Erythroblast (primary cell): ENCODE results near the gene PPP1R13B.
"Not testable (repeated sequence)": the region's sequence is repeated elsewhere in the genome, so short reads cannot be mapped to it uniquely, and the experiment has no call there.

ENCODE experiments used
- DNase-seq, 2 experiments: peaks; one replicate each; lab custom pipeline; 2025; lab: John Stamatoyannopoulos, UW
- GATA1 ChIP-seq: IDR thresholded peaks from 2 replicates; pipeline ENCODE4 v1.6.1; 2011; ENCODE audit warnings: low read depth, mild to moderate bottlenecking, control low read depth, low read length, moderate library complexity
- POLR2A ChIP-seq: IDR thresholded peaks from 2 replicates; pipeline ENCODE4 v1.6.1; 2011; ENCODE audit warnings: mild to moderate bottlenecking, low read length

The PPP1R13B gene

GRCh38 chr14:103699901-103700752, 147.2 kb downstream of the PPP1R13B start:
- DNase-seq = no peak
- TF ChIP-seq POLR2A (no peak), GATA1 (no peak)

GRCh38 chr14:103699261-103699661, 148.1 kb downstream of the PPP1R13B start:
- DNase-seq = no peak
- TF ChIP-seq GATA1 (no peak), POLR2A (no peak)

- DNase-seq = no peak
- TF ChIP-seq GATA1 = no peak
- no peak for TF ChIP-seq POLR2A
These were observed 148.8 kb downstream of the PPP1R13B start for GRCh38 chr14:103698380-103699260.

GRCh38 chr14:103697603-103698379, 149.6 kb downstream of the PPP1R13B start:
- no peak for TF ChIP-seq POLR2A
- no peak for TF ChIP-seq GATA1
- DNase-seq = no peak

GRCh38 chr14:103697206-103697602, 150.2 kb downstream of the PPP1R13B start:
- TF ChIP-seq GATA1 (no peak), POLR2A (no peak)
- no peak for DNase-seq

- DNase-seq = no peak
- TF ChIP-seq POLR2A (no peak), GATA1 (no peak)
These were observed 150.8 kb downstream of the PPP1R13B start for GRCh38 chr14:103696466-103697071.

GRCh38 chr14:103696070-103696402, 151.3 kb downstream of the PPP1R13B start:
- TF ChIP-seq POLR2A (no peak), GATA1 (no peak)

GRCh38 chr14:103695296-103696069, 151.9 kb downstream of the PPP1R13B start:
- DNase-seq = no peak
- TF ChIP-seq POLR2A (no peak), GATA1 (no peak)

More at GRCh38 chr14:103696070-103696402, 151.3 kb downstream of the PPP1R13B start:
- DNase-seq = no peak

GRCh38 chr14:103694572-103695026, 152.8 kb downstream of the PPP1R13B start:
- TF ChIP-seq POLR2A (no peak), GATA1 (no peak)
- DNase-seq = no peak

- DNase-seq = no peak
- no peak for TF ChIP-seq POLR2A
- TF ChIP-seq GATA1 = no peak
These were observed 153.9 kb downstream of the PPP1R13B start for GRCh38 chr14:103693515-103693914.

- DNase-seq = no peak
- no peak for TF ChIP-seq POLR2A
- TF ChIP-seq GATA1 = no peak
These were observed 154.5 kb downstream of the PPP1R13B start for GRCh38 chr14:103692871-103693270.

- DNase-seq = no peak
- no peak for TF ChIP-seq POLR2A
- no peak for TF ChIP-seq GATA1
These were observed 155.2 kb downstream of the PPP1R13B start for GRCh38 chr14:103692159-103692558.

- DNase-seq = not testable (repeated sequence)
These were observed 155.7 kb downstream of the PPP1R13B start for GRCh38 chr14:103691655-103692054.
